ENCODE results near the gene TRAM2.

- TF ChIP-seq CTCF (IDR thresholded peaks at IDR 0.05): no peak
- no peak for TF ChIP-seq POLR2A (IDR thresholded peaks at IDR 0.05)
These were observed 53.3 kb downstream of the TRAM2 start for GRCh38 chr6:52523378-52524142.
